GM21360 (cell line): Measurements from ENCODE around the gene FANCI.
A peak's percentile ranks its signal among the peaks of the same experiment; 100 is the strongest.

Source experiments
- ATAC-seq: cut with Tn5 transposase; IDR thresholded peaks from one replicate; pipeline ENCODE4 v1.9.1; 2021; ENCODE audit warnings: mild to moderate bottlenecking, moderate library complexity; ENCODE audit not compliant: unreplicated experiment

FANCI gene

DNA sequence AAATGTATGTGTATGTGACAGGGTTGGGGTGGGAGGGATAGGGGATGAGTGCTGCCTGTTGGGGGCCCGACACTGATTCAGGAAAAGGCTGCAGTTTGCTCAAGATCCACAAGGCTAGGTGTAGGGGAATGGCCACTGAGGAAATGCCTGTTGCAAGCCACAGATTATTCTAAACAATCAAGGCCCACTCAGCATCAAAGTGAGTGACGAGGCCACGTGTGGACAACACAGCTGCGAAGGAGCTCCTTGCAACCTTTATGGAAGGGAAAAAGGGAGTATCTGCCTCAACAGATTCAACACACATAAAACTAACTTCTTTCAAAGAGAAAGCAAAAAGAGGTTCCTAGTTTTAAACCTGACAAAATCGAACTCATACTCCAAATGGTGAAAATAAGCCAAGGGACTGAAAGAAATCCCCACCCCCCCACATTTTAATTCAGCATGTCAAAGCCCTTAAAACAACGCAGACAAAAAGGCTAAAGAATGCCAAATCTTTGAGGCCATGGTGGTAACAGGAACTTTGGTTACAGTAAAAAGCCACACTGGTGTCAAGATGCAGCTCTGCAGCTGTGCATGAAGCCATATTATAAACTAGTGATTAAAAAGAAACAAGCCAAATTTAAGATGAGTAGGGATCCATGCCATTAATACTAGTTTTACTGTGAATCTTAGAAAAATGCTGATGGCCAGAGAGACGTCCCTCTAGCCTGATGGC lies 87.3 kb downstream of the FANCI start:
- no peak for ATAC-seq

DNA sequence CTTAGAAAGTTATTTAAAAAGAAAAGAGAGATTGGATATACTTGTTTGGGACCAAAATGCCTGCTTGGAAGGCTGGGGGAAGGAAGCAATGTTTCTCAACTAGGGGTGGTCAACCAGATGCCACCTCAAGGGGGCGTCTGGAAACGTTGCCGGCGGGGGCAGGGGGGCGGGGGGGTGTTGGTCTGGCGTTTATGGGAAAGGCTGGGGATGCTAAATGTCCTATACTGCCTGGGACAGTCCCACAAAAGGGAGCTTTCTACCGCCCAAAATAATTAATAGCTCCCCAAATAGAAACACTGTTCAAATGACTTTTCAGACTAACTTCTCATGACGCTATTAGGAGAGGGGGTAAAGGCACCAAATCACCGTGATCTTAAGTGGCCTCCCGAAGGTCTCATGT lies 88.7 kb downstream of the FANCI start:
- no peak for ATAC-seq

DNA sequence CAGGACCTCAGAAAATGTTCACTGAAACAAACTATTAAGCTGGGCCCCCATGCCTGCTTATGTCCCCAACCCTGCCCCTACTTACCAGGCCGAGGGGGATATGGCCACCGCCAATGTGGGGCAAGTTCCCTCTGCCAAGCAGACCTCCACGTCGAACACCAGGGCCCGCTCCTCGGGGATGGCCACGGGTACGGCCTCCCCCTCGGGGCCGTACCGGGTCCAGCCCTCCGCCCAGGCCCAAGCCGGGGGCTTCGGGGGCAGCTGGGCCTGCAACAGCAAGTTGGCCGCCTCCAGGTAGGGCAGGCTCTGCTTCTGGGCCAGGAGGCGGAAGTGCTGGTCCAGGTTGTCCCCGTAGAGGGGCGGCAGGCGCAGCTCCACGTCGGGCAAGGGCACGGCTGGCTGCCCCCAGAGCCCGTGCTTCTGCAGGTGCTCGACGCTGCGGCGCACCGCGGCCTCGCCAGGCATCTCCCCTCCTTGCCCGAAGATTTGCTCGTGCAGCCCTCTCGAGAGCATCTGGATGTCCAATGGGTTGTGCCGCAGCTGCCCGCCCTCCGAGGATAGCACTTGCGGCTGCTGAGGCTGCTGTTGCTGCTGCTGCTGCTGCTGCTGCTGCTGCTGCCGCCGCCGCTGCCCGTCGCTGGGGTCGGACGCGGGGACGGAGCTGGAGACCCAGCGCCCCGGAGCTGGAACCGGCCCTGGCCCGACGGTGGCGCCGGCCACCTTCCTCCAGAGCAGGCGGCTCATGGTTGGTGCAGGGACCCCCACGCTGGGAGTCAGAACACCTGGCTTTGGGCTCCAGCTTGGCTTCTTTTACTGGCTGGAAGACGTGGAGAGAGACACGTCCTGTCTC lies 89.5 kb downstream of the FANCI start:
- no peak for ATAC-seq

DNA sequence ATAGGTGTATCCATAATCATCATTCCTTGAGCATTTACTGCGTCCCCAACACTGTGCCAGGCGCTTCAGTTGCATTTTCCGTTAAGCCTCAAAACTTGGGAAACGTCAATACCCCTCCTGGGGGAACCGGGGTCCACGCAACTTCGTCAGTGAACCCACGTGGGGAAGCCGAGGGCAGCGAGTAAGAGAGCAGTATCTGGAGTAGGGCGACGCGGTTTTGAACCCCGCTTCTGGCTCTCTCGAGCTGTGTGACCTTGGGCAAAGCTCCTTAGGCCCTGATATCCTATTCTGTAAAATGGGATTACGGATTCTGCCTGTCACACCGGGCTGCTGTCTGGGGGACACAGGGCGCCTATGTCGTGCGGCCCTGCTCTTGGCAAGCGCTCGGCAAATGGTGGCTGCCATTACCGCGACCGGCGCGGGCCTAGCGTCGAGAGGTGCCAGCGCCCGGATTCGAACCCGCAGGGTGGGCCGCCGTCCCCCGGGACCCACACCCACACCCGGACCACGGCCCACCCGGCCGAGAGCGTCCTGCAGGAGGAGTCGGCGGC lies 90.3 kb downstream of the FANCI start:
- ATAC-seq, result peak; percentile 21

DNA sequence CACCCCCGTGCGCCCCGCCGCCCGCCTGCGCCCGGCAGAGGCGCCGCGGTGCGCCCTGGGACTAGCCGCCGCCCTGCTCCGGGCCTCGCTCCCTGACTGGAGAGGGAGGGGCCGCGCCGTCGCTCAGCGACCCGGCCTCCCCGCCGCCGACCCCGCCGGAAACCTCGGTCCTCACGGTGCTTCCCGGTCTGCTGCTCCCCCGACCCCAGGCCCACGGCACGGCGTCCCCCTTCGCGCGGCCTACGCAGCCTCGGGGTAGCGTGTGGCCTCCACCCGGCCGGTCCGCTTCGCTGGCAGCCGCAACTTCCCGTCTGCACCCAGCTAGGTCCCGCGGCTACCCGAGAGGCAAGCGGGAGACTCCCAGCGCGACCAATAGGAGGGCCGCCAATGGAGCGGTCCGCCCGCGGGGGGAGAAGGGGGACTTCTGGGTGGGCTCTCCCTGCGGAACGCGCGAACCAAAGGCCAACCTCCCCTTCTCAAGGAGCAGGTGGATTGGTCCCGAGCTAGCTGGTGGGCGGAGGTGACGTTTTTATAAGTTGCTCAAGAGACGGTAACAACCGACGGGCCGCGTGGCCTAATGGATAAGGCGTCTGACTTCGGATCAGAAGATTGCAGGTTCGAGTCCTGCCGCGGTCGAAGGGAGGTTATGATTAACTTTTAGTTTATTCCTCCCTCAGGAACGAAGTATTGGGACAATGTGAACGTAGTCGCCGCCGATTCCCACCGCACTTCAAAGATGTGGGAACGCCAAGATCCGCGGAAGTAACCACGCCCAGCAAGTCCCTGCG lies 90.9 kb downstream of the FANCI start, which contains the start of gene POLG:
POLG (minus strand) TSS at position 315 of the 788 bp plus-strand sequence. CDS start 1,070 bp downstream, outside the sequence.
- peak; percentile 91 for ATAC-seq

DNA sequence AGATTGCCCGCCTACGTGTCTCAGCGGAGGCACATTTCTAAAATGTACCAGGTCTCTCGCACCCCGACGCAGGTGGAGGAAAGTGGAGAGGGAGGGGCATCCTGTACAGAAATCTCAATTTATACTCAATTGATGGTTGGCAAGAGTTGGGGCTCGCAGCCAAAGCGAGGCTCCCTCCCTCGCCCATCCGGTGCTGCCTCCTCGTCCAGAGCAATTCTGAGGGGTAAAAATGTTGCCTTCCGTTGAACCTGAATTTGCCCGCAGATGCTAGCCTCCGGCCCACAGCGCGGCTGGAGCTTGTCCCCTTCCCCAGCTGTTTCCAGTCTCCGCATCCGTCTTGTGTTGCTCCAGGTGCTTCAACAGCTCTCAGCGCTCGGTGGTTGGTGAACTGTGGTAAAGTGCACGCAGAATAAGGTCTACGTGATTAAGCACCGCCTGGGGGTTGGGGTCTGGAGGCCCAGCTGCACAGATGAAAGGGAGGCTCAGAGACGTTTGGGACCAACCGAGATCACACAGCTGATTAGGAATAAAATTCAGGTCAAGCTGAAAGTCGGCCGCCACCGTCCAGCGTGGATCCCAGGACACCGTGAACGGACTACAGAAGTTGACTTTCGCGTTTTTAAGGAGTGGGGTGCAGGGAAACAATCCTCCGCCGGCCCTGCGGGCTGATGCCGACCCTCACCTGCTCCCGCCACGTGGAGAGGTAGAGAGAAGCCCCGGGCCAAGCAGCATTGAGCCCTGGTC lies 91.7 kb downstream of the FANCI start:
- ATAC-seq, result peak; percentile 4

DNA sequence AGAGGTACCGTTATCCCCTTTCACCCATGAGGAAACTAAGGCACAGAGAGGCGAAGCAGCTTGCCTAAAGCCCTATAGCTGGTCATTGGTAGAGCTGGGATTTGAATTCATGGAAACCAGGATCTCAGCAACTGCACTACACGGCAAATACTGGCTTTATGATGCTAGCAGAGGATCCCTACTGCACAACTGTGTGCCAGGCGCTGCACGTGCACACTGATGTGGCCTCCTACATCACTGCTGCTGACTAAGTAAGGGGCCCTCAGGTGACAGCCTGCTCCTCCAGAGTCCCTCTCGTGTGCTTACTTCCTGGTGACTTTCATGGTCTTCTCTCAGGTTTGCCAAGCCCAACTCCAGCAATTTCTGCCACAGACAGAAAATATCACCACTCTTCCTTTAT lies 94.3 kb downstream of the FANCI start:
- ATAC-seq, result no peak

DNA sequence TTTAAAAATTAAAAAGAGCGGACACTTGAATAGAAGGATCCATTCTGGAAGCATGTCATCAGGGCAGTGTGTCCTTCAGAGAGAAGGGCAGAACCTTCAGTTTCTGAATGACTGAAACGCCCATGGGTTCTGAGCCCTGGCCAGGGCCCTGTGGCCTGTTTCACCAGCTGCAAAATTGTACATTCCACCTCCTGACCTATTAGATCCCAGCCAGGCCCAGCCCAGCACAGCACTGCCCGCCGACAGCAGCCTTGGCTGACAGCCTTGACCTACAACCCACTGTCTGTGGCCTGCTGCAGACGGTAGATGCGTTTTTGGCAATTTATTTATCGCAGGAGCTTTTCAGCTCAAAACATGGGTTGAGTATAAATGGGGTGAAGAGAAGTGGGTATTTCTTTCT lies 96.8 kb downstream of the FANCI start:
- no peak for ATAC-seq

DNA sequence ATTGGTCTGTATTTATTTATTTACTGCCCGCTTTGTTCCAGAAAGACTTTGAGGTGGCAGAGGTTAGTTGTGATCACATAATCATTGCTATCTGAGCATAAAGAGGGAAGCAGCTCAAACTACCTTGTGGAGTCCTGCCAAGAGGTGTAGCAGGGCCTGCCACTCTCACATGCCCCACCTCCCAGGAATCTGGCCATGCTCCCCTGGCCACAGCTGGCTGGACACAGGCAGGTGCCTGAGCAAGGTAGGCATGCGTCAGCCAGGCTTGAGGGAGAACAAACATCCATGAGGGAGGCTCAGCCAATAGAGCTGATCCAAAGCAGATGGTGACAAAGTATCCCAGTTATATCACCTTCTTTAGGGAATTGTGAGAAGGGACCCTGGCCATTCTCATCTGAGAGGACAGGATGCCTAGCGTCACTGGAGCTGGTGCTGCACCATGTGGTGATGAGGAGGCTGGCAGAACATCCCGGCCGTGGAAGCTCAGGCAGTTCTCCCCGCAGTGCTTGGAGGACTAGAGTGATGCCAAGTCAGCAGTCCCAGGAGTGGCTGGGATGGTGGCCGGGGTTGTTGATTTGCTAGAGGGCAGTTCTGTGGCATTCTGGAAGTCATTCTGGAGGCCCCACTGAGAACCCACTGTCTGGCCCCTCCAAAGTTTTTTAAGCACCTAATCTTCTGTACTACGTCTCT lies 97.7 kb downstream of the FANCI start:
- no peak for ATAC-seq

DNA sequence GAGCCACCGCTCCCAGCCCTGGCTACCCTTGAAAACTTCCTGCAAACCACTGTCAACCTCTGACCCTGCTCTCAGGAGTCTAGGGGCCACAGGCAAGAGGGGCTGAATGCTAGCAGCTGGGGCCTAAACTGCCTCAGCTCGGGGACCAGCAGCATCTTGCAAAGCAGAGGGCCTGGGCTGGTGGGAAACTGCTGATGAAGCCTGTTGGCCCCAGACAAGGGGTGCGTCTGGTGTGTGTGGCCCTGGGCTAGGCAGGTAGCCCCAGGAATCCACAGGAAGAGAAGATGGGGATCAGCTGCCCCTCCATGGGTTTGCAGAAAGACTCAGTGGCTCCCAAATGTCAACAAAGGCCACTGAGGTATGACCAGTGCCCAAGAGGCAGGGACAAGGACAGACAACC lies 99.1 kb downstream of the FANCI start:
- no peak for ATAC-seq

DNA sequence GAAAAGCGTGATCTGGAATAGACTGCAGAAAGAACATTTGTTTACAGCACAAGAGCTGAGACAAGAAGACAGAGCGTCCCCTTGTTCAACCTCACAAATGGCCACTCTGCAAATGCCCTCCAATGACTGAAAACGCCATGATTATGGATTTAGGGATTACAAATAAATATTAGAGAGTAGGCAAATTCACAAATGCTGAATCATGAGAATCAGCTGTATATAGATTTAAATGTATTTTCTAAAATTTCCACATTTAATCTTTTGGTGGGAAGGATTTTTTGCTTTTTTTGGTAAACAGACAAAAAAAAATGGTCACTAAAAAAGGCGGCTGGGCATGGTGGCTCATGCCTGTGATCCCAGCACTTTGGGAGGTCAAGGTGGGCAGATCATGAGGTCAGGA lies 101.5 kb downstream of the FANCI start:
- ATAC-seq, result no peak

DNA sequence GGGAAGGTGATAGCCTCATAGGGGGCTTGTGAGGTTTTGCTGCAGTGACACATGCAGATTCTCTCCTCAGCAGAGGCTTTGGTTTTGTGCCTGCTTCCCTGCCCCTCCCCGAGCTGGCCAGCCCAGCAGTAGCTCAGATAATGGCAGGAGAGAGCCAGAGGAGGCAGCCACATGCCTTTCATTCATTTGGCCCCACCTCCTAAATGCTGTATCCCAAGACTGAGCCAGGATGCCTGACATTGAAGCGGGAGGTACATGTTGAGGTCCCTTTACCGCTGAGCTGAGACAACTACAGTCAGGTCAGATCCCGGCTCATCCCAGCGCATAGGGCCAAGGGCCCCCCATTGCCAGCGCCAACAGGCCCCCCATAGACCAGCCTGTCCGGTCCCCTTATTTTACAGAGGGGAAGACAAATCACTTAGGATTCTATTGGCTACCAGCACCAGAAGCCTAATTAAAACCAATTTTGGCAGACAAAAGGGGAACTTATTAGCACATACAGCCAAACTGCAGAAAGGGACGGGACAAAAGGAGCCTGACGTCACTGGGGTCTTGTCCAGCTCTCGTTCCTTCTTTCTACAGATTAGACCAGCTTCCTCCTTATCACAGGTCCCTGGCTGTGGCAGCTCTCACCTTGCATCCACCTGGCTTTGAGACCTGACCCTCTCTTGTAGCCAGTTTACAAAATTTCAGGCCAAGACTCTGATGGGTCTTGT lies 102.9 kb downstream of the FANCI start:
- ATAC-seq, result no peak

DNA sequence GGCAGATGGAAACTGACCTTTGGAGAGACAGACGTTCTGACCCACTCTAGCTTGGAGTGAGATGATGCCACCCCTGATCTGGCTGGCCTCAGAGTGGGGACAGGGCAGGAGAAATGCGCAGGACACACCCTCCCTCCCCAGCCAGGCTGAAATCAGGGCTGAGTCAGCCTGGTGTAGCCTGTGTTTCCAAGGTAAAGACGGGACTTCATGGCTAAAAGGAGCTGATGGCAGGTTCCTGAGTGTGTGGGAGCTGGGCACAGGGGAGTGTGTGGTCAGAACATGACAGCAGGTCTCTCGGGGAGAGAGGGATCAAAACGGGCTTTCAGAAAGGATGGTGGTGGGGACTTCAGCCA lies 105.4 kb downstream of the FANCI start:
- ATAC-seq, result no peak

DNA sequence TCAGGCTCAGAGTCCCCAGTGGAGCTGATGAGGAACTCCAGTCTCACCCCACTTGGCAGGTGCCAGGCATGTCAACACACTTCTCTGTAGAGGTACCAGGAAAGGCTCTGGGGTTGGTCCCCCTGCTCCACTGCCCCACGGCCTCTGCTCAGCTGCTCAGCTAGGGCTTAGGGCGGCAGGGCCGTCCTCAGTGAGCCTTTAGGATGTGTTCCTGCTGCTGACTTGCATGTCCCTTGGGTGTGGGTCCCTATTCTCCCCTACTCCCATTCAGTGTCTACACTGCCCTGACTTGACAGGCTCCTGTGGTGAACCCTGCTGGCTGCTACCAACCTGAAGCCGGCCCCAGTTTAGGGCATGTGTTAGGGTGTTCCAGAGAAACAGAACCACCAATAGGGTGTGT lies 108.7 kb downstream of the FANCI start:
- no peak for ATAC-seq

DNA sequence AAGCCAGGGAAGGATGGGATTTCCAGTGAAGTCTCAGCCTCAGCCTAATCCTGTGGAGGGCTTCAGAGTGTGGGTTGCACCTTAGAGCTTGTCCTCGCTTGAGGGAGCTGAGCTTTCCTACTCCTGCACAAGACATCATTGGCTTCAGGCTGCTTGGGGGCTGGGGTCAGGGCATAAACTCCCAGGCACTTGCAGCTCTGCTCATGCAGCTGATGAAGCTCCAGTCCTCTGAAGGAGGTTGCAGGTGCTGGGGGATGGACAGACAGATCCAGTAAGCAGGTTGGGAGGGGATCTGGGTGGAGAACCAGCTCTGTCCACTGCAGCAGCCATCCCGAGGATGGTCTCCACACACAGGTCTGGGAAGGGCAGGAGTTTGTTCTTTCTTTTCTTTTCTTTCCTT lies 110.2 kb downstream of the FANCI start:
- ATAC-seq, result no peak

DNA sequence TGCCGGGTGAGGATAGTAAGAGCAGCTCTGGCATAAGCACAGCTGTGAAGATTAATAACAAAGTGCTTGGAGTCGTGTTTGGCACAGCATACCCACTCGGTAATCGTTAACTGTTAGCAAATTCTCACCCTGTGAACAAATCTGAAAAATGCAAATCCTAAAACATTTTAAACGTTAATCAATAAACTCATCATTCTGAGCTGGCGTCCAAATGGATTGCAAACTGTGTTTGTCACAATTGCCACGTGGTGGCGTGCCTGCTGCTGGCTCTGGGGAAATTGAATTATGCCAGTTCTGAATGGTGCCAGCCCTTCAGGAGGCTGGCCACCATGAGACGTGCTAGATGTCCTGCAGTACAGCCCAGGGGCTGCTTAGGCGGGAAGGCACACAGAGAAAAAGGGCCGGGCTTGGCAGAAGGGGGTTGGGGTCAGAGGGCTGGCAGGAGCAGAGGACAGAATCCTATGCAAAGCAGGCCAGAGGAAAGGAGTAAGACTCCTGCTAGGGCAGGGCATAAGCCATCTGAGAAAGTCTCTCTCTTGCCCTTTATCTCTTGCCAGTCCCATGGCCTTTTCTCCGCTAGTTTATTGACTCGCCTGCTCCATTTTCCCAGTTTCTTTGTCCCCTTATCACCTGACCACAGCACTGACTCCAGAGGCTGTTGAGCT lies 113.0 kb downstream of the FANCI start:
- no peak for ATAC-seq

DNA sequence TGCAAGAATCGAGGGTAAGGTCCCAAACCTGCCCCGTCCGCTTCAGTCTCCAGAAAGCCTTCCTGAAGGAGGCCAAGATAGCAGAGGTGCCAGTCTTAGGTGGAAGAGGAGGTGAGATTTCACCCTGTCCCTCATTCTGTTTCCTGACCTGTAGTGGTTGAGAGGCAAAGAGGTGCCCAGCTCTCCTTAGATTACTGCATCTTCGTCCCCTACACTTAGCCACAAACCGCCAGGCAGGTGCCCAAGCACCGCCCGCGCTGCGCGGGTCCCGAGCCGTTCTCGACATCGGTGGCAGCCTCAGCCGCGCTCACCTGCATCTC lies 114.6 kb downstream of the FANCI start:
- peak; percentile 13 for ATAC-seq

DNA sequence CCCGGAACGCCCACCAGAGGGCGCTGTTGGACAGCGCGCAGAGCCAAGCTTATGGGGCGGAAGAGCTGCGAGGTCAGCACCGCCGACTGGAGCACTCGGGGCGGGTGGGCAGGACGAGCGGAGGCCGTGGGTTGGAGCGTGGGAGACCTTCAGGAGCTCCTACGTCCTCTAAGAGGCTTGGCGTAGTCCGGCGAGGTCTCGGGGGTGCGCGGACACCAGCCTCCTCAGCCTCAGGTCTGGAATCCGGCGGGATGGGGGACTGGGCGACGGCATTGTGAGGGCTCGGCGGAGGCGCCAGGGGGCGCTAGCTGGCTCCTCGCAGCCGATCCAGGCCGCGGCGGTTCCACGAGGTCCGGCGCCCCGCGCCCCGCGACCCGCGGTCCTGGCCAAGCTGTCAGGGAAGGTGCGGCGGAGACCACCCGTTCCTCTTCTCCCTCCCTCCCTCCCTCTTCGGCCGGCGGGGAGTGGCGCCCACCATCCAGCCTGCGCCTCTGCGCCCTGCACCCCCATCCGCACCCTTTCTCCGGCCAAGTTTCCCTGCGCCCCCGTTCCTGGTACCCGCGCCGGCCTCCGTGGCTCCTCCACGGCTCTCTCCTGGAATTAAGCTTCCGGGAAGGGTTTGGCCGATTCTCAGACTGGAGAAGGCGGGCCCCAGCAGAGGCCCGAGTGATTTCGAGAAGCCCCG lies 115.1 kb downstream of the FANCI start:
- peak; percentile 81 for ATAC-seq
